Brain microvascular endothelial cell (primary cell): ENCODE data around the gene IFT81.

ENCODE experiments used
- DNase-seq: peaks from one replicate; pipeline ENCODE4 v3.0.0-alpha.2; 2020
- H3K27ac ChIP-seq: fragments of 250-450 bp; sonication (Bioruptor Pico); 2 replicates; pipeline ENCODE4 v1.5.1; 2020; ENCODE audit warnings: mild to moderate bottlenecking, moderate library complexity
- H3K27me3 ChIP-seq: fragments of 250-450 bp; sonication (Bioruptor Pico); replicated peaks from 2 replicates; pipeline ENCODE4 v1.5.1; 2020; ENCODE audit warnings: mild to moderate bottlenecking
- H3K36me3 ChIP-seq: fragments of 250-450 bp; sonication (Bioruptor Pico); replicated peaks from 2 replicates; pipeline ENCODE4 v1.5.1; 2020; ENCODE audit warnings: mild to moderate bottlenecking
- H3K4me3 ChIP-seq: 2 replicates; pipeline ENCODE4 v1.5.1; 2011; ENCODE audit warnings: low read depth, mild to moderate bottlenecking, control low read depth, low read length, moderate library complexity
- CTCF ChIP-seq: IDR thresholded peaks from 2 replicates; pipeline ENCODE4 v1.5.1; 2011; ENCODE audit warnings: low read depth, mild to moderate bottlenecking, moderate library complexity, low read length, control low read depth, inconsistent platforms; ENCODE audit errors: missing control alignments
- in situ Hi-C: cut with HindIII; loops from 2 replicates; pipeline ENCODE4 v1.10.0; 2017; ENCODE audit warnings: low sequenced_read_pairs, low pct_ligation_motif_present

Gene IFT81

GRCh38 chr12:110100315-110100970 is 23.7 kb upstream of the IFT81 start:
- in situ Hi-C loops = no loop called here
- no peaks in the 10 kb centered on the region for H3K36me3 ChIP-seq
- H3K27ac ChIP-seq = no peak overlapping the region
- no peaks in the 10 kb centered on the region for H3K27me3 ChIP-seq
- TF ChIP-seq CTCF = peak; percentile 92
- DNase-seq = peak; percentile 75
- no peak overlapping the region for H3K4me3 ChIP-seq

GRCh38 chr12:110102255-110102654 is 21.9 kb upstream of the IFT81 start:
- Histone ChIP-seq H3K27ac (no peak overlapping the region), H3K27me3 (no peaks in the 10 kb centered on the region), H3K4me3 (no peak overlapping the region), H3K36me3 (no peaks in the 10 kb centered on the region)
- DNase-seq = peak; percentile 77
- in situ Hi-C loops = no loop called here
- TF ChIP-seq CTCF = peak; percentile 70

- Histone ChIP-seq H3K27me3 (no peaks in the 10 kb centered on the region), H3K36me3 (no peaks in the 10 kb centered on the region), H3K27ac (no peak overlapping the region), H3K4me3 (no peak overlapping the region)
- DNase-seq = no peak
- TF ChIP-seq CTCF = no peak
- in situ Hi-C loops = no loop called here
Observed at GRCh38 chr12:110104188-110105094, 19.7 kb upstream of the IFT81 start.

DNA sequence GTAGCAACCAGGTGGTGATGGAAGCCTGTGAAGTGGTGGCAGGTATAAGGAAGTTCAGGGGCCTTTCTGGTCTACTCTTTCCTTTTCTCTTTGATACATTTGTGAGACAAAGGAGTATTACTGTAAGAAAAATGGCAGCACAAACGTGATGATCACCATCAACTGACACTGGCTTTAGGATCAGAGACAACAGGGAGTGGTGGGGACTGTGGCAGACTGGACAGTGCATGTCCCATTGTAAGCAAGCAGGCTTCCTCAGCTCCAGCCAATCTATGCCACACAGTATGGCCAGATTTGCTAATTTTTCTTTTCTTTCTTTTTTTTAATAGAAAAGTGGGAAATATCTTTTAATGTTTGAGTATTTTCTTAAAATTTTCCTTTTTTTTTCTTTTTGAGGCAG is 19.0 kb upstream of the IFT81 start:
- H3K36me3 ChIP-seq = no peaks in the 10 kb centered on the region
- in situ Hi-C loops = no loop called here
- no peak overlapping the region for H3K4me3 ChIP-seq
- no peak for DNase-seq
- H3K27ac ChIP-seq = no peak overlapping the region
- H3K27me3 ChIP-seq = no peaks in the 10 kb centered on the region
- TF ChIP-seq CTCF = no peak

- Histone ChIP-seq H3K36me3 (no peaks in the 10 kb centered on the region), H3K27ac (peak overlapping the region; percentile 99), H3K4me3 (no peak overlapping the region), H3K27me3 (no peaks in the 10 kb centered on the region)
- no peak for DNase-seq
- in situ Hi-C loops = no loop called here
- no peak for TF ChIP-seq CTCF
Observed at GRCh38 chr12:110105986-110106385, 18.2 kb upstream of the IFT81 start.
